GM19467 (cell line): Measurements from ENCODE around the gene HHIPL1.

Experiments
- ATAC-seq: cut with Tn5 transposase; IDR thresholded peaks from one replicate; pipeline ENCODE4 v1.9.1; 2021; ENCODE audit warnings: mild to moderate bottlenecking, moderate library complexity; ENCODE audit not compliant: unreplicated experiment

The HHIPL1 gene

GRCh38 chr14:99609245-99610170 is 35.4 kb upstream of the HHIPL1 start:
- no peak for ATAC-seq

DNA sequence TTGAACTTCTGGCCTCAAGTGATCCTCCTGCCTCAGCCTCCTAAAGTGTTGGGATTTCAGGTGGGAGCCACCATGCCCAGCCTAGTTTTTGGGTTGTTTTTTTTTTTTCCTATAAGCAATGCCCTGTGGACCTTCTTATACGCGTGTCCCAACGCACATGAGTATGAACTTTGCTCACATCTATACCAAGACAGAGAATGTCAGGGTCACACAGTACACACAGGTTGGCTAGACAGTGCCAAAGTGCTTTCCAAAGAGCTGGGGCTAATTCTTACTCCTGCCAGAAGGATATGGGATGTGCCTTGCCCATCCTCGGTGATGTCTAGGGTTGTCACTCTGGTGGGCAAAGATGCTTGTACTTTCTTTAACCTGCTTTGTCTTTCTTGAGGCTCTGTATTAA is 33.3 kb upstream of the HHIPL1 start:
- no peak for ATAC-seq

- no peak for ATAC-seq
These were observed 32.7 kb upstream of the HHIPL1 start for GRCh38 chr14:99612071-99612737.

DNA sequence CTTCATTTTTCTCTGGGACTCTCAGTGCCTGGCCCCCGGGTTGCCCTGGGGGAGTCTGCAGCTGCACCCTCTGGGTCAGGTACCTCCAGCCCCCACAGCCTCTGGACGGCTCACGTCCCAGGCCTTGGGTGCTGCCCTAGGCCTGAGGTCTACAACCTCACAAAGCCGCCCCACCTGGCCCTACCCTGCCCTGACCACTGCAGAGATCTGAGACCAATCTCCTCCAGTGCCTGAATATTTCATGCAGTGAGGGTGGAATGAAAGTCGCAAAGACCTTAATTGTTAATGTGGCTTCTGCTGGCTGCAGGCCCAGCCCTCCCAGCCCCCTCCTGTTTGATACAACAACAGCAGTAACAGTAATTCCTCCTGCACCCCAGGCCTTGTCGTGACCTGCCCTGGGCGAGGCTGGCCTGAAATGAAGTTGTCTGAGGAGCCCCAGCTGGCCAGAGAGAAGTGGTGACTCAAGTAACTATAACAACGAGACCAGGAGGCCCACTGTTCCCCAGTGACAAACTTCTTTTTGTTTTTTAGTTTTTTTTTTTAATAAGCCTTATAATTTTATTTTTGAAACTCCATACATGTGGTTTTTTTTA is 32.1 kb upstream of the HHIPL1 start:
- no peak for ATAC-seq

DNA sequence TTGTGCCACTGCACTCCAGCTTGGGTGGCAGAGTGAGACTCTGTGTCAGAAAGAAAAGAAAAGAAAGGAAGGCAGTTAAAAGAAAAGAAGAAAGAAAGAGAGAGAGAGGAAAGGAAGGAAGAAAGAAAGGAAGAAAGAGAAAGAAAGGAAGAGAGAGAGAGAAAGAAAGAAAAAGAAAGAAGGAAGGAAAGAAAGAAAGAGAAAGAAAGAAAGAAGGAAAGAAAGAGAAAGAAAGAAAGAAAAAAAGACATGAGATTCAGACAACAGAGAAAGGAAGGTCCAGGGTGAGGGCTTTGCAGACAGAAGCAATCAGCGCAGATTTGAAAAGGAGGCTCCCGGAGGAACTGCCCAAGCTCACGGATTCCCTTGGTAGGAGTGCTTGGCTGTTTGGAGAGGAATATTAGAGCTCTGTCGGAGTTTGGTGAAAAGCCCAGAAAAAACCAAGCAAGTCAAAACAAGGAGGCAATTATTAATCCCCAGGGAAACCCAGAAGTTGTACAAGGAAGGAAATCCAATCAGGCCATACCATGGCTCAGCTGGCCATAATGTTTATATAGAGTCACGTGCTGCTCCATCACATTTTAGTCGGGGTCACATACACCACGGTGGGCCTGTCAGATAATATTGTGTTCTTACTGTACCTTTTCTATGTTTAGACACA is 29.3 kb upstream of the HHIPL1 start:
- no peak for ATAC-seq

GRCh38 chr14:99616832-99617800 is 27.8 kb upstream of the HHIPL1 start:
- no peak for ATAC-seq

GRCh38 chr14:99619835-99620834 is 24.8 kb upstream of the HHIPL1 start:
- ATAC-seq, result no peak

GRCh38 chr14:99621948-99622347 is 23.0 kb upstream of the HHIPL1 start:
- no peak for ATAC-seq

DNA sequence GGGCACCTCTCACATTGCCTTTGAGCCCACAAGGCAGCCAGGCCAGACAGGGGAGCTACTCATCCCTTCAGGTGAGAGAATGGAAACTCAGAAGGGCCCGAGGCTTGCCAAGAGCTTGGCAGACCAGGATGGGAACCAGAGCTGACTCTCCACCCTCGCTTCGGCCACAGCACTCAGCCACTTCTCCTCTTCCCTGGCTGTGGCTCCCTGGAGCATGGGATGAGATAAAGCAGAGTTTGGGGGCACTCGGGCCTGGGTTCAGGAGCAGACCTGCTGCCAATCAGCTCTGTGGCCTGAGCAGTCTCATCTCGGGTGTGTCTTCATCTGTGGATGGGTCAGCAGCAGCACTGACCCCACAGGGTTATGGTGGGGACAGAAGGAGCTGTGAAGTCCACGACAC is 20.9 kb upstream of the HHIPL1 start:
- no peak for ATAC-seq

DNA sequence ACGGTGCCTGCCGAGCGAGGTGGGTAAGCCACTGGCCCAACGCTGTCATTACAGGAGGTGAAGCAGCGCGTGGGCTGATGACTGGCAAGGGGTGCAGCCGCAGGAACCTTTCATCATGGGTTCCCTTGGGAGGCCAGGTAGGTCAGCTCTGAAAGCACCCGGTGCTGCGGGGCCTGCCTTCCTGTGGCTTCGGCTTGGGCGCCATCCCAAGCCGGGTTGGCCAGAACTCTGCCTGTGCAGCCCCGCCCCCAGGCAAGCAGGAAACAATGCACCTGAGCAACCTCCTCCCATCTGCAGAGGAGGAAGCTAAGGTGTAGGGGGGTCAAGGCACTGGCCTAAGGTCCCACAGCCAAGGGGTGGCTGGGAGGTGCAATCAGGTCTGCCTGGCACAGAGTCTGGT is 20.0 kb upstream of the HHIPL1 start:
- no peak for ATAC-seq

- no peak for ATAC-seq
These were observed 19.5 kb upstream of the HHIPL1 start for GRCh38 chr14:99625476-99625875.

- no peak for ATAC-seq
These were observed 18.8 kb upstream of the HHIPL1 start for GRCh38 chr14:99626041-99626648.

- no peak for ATAC-seq
These were observed 17.8 kb upstream of the HHIPL1 start for GRCh38 chr14:99627100-99627499.

- ATAC-seq, result no peak
These were observed 17.2 kb upstream of the HHIPL1 start for GRCh38 chr14:99627510-99628381.

DNA sequence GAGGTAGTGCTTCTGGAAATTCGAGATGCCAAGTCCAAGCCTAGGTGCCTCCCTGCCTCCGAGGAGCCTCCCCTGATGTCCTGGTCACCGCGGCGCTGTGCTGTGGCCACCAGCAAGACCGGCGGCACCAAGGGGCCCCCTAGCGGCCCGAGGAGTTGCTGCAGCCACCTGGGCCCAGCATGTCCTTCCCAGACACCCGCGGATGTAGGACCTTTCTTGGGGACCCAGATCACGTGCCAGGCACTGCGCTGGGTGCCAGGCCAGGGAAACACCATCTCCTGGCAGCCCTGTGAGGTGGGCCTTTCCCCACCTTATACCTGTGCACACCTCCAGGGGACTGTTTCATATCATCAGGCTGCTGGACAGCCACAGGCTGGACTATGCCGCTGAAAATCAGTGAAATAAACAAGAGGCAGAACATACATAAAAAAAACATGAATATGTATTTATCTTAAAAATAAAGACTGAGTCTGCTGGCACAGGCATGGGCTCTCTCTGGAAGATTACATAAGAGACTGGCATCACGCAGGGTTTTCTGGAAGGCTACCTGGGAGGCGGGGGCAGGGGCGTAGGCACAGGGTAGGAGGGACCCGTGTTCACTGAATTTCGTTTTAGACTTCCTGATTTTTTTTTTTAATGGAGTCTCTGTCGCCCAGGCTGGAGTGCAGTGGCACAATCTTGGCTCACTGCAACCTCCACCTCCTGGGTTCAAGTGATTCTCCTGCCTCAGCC is 15.9 kb upstream of the HHIPL1 start:
- no peak for ATAC-seq

- ATAC-seq, result no peak
These were observed 14.7 kb upstream of the HHIPL1 start for GRCh38 chr14:99630202-99630601.
